Astrocyte (in vitro differentiated cells and primary cell): ENCODE results near the gene ETV5.

Experiments used
- CTCF ChIP-seq: IDR thresholded peaks from 2 replicates; pipeline ENCODE4 v1.5.1; 2011; ENCODE audit warnings: low read depth, mild to moderate bottlenecking, inconsistent platforms, low read length, moderate library complexity; ENCODE audit not compliant: insufficient read depth
- EZH2 ChIP-seq: IDR thresholded peaks from 2 replicates; pipeline ENCODE4 v1.6.1; 2012; ENCODE audit warnings: mild to moderate bottlenecking, low read length, inconsistent platforms; ENCODE audit not compliant: insufficient read depth

DNA sequence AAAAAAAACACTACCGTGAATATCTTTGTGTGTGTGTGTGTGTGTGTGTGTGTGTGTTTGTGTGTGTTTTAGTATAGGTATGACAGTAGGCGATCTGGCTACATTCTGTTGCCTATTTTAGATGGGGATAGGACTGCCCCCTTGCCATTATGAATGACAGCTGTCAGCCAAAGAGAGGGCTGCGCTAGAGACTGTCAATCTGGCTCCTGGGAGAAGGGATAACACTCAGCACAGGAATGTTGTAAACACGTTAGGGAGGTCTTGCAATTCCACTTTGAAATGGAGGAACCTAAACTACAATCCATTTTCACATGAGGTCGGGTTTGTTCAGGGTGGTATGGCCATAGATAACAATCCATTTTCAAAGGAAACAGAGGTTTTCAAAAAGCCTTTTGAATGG is 14.1 kb upstream of the ETV5 start:
- TF ChIP-seq CTCF, result no peak
- TF ChIP-seq EZH2, result no peak
